Measurements from ENCODE around the gene CCDC169.

DNA sequence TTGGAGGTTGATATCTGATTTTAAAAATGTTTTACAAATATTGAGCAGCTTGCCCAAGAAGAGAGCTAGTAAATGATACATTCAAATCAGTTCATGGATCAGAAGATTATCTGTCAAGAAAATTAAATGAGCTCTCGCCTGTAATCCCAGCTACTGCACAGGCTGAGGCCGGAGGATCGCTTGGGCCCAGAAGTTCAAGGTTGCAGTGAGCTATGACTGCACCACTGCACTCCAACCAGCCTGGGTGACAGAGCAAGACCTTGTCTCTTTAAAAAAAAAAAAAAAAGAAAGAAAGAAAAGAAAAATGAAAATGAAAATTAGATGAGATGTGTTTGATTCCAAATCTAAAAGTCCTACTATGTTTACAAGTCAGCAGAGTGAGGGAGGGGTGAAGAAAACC, 46.2 kb upstream of the CCDC169 start:
- TF ChIP-seq, protein P1, sequence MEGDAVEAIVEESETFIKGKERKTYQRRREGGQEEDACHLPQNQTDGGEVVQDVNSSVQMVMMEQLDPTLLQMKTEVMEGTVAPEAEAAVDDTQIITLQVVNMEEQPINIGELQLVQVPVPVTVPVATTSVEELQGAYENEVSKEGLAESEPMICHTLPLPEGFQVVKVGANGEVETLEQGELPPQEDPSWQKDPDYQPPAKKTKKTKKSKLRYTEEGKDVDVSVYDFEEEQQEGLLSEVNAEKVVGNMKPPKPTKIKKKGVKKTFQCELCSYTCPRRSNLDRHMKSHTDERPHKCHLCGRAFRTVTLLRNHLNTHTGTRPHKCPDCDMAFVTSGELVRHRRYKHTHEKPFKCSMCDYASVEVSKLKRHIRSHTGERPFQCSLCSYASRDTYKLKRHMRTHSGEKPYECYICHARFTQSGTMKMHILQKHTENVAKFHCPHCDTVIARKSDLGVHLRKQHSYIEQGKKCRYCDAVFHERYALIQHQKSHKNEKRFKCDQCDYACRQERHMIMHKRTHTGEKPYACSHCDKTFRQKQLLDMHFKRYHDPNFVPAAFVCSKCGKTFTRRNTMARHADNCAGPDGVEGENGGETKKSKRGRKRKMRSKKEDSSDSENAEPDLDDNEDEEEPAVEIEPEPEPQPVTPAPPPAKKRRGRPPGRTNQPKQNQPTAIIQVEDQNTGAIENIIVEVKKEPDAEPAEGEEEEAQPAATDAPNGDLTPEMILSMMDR (IDR thresholded peaks at IDR 0.05) = no peak
- TF ChIP-seq, protein P2, sequence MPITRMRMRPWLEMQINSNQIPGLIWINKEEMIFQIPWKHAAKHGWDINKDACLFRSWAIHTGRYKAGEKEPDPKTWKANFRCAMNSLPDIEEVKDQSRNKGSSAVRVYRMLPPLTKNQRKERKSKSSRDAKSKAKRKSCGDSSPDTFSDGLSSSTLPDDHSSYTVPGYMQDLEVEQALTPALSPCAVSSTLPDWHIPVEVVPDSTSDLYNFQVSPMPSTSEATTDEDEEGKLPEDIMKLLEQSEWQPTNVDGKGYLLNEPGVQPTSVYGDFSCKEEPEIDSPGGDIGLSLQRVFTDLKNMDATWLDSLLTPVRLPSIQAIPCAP (CRISPR knock-in tag; IDR thresholded peaks at IDR 0.05) = no peak
- no peak for TF ChIP-seq SP1 (CRISPR knock-in tag; conservative IDR thresholded peaks at IDR 0.05)
- no peak for TF ChIP-seq KAT7 (CRISPR knock-in tag; IDR thresholded peaks at IDR 0.05; ENCODE audit: borderline replicate concordance)
- no peak for TF ChIP-seq MXD4 (CRISPR knock-in tag; IDR thresholded peaks at IDR 0.05; ENCODE audit: borderline replicate concordance)
- TF ChIP-seq, protein P3, sequence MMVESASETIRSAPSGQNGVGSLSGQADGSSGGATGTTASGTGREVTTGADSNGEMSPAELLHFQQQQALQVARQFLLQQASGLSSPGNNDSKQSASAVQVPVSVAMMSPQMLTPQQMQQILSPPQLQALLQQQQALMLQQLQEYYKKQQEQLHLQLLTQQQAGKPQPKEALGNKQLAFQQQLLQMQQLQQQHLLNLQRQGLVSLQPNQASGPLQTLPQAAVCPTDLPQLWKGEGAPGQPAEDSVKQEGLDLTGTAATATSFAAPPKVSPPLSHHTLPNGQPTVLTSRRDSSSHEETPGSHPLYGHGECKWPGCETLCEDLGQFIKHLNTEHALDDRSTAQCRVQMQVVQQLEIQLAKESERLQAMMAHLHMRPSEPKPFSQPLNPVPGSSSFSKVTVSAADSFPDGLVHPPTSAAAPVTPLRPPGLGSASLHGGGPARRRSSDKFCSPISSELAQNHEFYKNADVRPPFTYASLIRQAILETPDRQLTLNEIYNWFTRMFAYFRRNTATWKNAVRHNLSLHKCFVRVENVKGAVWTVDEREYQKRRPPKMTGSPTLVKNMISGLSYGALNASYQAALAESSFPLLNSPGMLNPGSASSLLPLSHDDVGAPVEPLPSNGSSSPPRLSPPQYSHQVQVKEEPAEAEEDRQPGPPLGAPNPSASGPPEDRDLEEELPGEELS (CRISPR knock-in tag; IDR thresholded peaks at IDR 0.05) = no peak
- TF ChIP-seq, protein P4, sequence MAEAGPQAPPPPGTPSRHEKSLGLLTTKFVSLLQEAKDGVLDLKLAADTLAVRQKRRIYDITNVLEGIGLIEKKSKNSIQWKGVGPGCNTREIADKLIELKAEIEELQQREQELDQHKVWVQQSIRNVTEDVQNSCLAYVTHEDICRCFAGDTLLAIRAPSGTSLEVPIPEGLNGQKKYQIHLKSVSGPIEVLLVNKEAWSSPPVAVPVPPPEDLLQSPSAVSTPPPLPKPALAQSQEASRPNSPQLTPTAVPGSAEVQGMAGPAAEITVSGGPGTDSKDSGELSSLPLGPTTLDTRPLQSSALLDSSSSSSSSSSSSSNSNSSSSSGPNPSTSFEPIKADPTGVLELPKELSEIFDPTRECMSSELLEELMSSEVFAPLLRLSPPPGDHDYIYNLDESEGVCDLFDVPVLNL (CRISPR knock-in tag; IDR thresholded peaks at IDR 0.05; ENCODE audit: borderline replicate concordance, low read depth) = no peak
- no peak for TF ChIP-seq NR3C1 (CRISPR knock-in tag; conservative IDR thresholded peaks at IDR 0.05; ENCODE audit: low read depth)
- no peak for TF ChIP-seq GABPB1 (CRISPR knock-in tag; IDR thresholded peaks at IDR 0.05)

Data from WTC11 (cell line).